ENCODE measurements around the gene SLMAP. TPM values are rescaled to one million over a fixed set of nuclear protein-coding genes. Genes with fewer than 3 reads are reported as not detected.
A peak's percentile ranks its signal among the peaks of the same experiment; 100 is the strongest.

The SLMAP gene
- total and polyA plus RNA-seq, 2 experiments from 2014 or later, result 32.1 to 73.0 TPM

DNA sequence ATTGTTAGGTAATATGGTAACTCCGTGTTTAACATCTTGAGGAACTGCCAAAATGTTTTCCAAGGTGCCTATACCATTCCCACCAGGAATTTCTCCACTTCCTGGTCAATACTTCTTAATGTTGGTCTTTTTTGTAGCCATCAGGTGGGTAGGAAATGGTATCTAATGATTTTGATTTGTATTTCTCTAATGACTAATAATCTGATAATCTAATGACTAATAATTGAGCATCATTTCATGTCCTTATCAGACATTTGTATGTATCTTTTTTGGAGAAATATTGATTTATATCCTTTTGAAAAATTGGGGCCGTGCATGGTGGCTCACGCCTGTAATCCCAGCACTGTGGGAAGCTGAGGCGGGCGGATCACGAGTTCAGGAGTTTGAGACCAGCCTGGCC, 38.8 kb downstream of the SLMAP start (continued):
- TF ChIP-seq REST (IDR thresholded peaks at IDR 0.05; ENCODE audit: unreplicated experiment), result no peak
- no peak for TF ChIP-seq CTCF (conservative IDR thresholded peaks at IDR 0.05; ENCODE audit: low read depth in 2 of 2)
- no peak for TF ChIP-seq STAT1 (IDR thresholded peaks at IDR 0.05; ENCODE audit: unreplicated experiment)

DNA sequence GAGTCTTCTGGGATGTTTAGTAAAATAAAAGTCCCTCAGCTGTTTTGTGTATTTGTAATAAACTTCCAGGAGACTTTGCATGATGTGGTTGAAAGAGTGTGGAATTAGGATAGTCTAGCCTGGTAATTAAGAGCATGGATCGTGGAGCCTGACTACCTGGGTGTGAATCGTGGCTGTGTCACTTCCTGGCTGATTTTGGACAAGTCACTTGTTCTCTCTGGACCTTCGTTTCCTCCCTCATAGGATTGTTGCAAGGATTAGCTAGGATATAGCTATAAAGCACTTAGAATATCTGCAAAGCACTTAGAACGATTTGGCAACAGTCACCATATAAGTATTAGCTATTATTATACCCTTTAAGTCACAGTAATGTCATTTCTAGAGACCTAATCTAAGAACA, 40.2 kb downstream of the SLMAP start:
- no peak overlapping the region for H3K27ac ChIP-seq (ENCODE audit: low read depth)
- Mint-ChIP-seq H3K4me3 (no peak overlapping the region), H3K27me3 (ENCODE audit: insufficient read depth, low read depth, poor library complexity) (peaks cover 2% of the 10 kb centered on the region), H3K9me3 (no peaks in the 10 kb centered on the region), H3K27ac (no peak overlapping the region), H3K4me1 (peaks cover 16% of the 10 kb centered on the region), H3K36me3 (ENCODE audit: low read depth) (no peaks in the 10 kb centered on the region)
- ATAC-seq (no peak), DNase-seq (ENCODE audit: low spot score) (no peak)
- no peaks in the 10 kb centered on the region for H3K36me3 ChIP-seq (ENCODE audit: insufficient read depth)
- H3K4me1 ChIP-seq (ENCODE audit: insufficient read depth), result no peaks in the 10 kb centered on the region
- H3K27me3 ChIP-seq (ENCODE audit: insufficient read depth), result no peaks in the 10 kb centered on the region
- peaks cover 8% of the 10 kb centered on the region; the same call in 1 of the 2 replicates for H4K20me1 ChIP-seq (replicated peaks; ENCODE audit: insufficient read depth)
- no peak overlapping the region for H3K4me3 ChIP-seq
- no peak overlapping the region for H2AFZ ChIP-seq
- TF ChIP-seq EZH2phosphoT487 (IDR thresholded peaks at IDR 0.05; ENCODE audit: unreplicated experiment), result no peak
- no peak for TF ChIP-seq ZNF114 (CRISPR knock-in tag; IDR thresholded peaks at IDR 0.05)
- TF ChIP-seq POLR2AphosphoS5 (IDR thresholded peaks at IDR 0.05; ENCODE audit: low read depth), result no peak
- H3K79me2 ChIP-seq (replicated peaks; ENCODE audit: insufficient read depth), result peaks cover 95% of the 10 kb centered on the region
- no peaks in the 10 kb centered on the region for H3K9me2 ChIP-seq (ENCODE audit: insufficient read depth)
- no peak overlapping the region for H3K4me2 ChIP-seq
- H3F3A ChIP-seq (replicated peaks; ENCODE audit: low read depth), result no peaks in the 10 kb centered on the region

GRCh38 chr3:57797701-57798487, 41.8 kb downstream of the SLMAP start:
- no peaks in the 10 kb centered on the region for H3K36me3 Mint-ChIP-seq (ENCODE audit: low read depth)
- peak overlapping the region; percentile 45; the same call in 1 of the 2 replicates for H3K27ac Mint-ChIP-seq
- H3K27me3 Mint-ChIP-seq (ENCODE audit: insufficient read depth, low read depth, poor library complexity), result peaks cover 2% of the 10 kb centered on the region
- Histone ChIP-seq H3K27me3 (ENCODE audit: insufficient read depth) (no peaks in the 10 kb centered on the region), H3K4me2 (no peak overlapping the region), H3K4me3 (no peak overlapping the region), H3K27ac (ENCODE audit: low read depth) (no peak overlapping the region), H3K36me3 (ENCODE audit: insufficient read depth) (no peaks in the 10 kb centered on the region), H4K20me1 (replicated peaks; ENCODE audit: insufficient read depth) (peaks cover 8% of the 10 kb centered on the region; the same call in 1 of the 2 replicates), H2AFZ (no peak overlapping the region), H3F3A (replicated peaks; ENCODE audit: low read depth) (no peaks in the 10 kb centered on the region), H3K9me2 (ENCODE audit: insufficient read depth) (no peaks in the 10 kb centered on the region), H3K4me1 (ENCODE audit: insufficient read depth) (peaks cover 3% of the 10 kb centered on the region; the same call in 1 of the 2 replicates), H3K79me2 (replicated peaks; ENCODE audit: insufficient read depth) (peaks cover 97% of the 10 kb centered on the region)
- no peak overlapping the region for H3K4me3 Mint-ChIP-seq
- DNase-seq (ENCODE audit: low spot score), result no peak
- ATAC-seq, result no peak
- H3K9me3 Mint-ChIP-seq, result no peaks in the 10 kb centered on the region
- peaks cover 26% of the 10 kb centered on the region for H3K4me1 Mint-ChIP-seq
- TF ChIP-seq ETS1 (IDR thresholded peaks at IDR 0.05) (no peak), REST (IDR thresholded peaks at IDR 0.05; ENCODE audit: unreplicated experiment) (no peak)
